IPS-18a (cell line): Measurements from ENCODE around the gene RCHY1.

Experiments
- H3K27ac ChIP-seq: one replicate; pipeline ENCODE4 v1.5.1; 2013; ENCODE audit warnings: low read length
- H3K27me3 ChIP-seq: one replicate; pipeline ENCODE4 v1.6.1; 2013; ENCODE audit warnings: mild to moderate bottlenecking, low read length; ENCODE audit not compliant: control insufficient read depth, insufficient read depth
- H3K36me3 ChIP-seq: one replicate; pipeline ENCODE4 v1.6.1; 2013; ENCODE audit warnings: low read depth, low read length; ENCODE audit not compliant: control insufficient read depth
- H3K4me1 ChIP-seq: one replicate; pipeline ENCODE4 v1.6.1; 2013; ENCODE audit warnings: low read depth, low read length; ENCODE audit not compliant: control insufficient read depth
- H3K4me3 ChIP-seq: one replicate; pipeline ENCODE4 v1.5.1; 2013; ENCODE audit warnings: low read length
- H3K9ac ChIP-seq: one replicate; pipeline ENCODE4 v1.6.1; 2013; ENCODE audit warnings: mild to moderate bottlenecking, low read length, moderate library complexity
- H3K9me3 ChIP-seq: one replicate; pipeline ENCODE4 v1.6.1; 2013; ENCODE audit warnings: low read depth, low read length; ENCODE audit not compliant: control insufficient read depth

Gene RCHY1

DNA sequence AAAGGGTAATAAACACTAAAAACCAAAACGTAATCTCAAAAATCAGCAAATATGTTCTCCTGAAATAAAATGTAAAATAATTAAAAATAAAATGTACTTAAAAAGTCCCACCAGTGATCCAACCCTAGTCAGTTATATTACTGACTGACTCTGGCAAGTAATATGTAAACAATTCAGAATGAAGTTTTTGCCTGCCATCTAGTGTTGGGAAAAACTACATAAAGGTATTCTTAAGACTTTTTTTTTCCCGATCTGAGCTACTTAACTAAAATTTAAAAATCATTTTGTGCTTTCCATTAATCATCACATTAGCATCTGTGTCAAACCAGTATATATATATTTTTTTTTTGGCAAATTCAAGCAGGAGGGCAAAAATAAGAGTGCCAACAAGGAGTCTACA is 24.0 kb downstream of the RCHY1 start:
- H3K36me3 ChIP-seq = peaks cover 19% of the 10 kb centered on the region
- H3K4me1 ChIP-seq = no peaks in the 10 kb centered on the region
- H3K4me3 ChIP-seq = no peak overlapping the region
- no peaks in the 10 kb centered on the region for H3K9me3 ChIP-seq
- no peak overlapping the region for H3K9ac ChIP-seq
- H3K27ac ChIP-seq = no peak overlapping the region
- no peaks in the 10 kb centered on the region for H3K27me3 ChIP-seq

DNA sequence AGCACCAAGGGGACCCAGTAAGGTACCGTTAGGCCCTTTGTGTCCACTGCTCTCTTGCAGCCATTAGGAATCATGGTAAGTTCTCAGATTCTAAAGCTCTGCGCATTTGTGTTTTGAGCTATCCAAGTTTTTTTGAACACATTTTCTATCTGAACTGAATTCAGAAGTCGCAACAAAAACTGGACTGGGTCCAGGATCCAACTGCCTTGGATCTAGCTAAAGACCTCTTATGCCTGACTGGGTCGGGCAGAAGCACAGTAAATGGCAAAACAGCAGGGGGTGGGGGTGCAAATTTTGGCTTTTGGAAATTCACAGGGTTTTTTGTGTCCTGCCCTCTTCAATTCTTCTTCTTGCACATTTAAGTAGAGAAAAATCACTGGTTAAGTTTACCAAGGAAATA is 30.0 kb downstream of the RCHY1 start:
- Histone ChIP-seq H3K9me3 (no peaks in the 10 kb centered on the region), H3K27me3 (no peaks in the 10 kb centered on the region), H3K4me1 (no peaks in the 10 kb centered on the region), H3K36me3 (peaks cover 27% of the 10 kb centered on the region), H3K9ac (no peak overlapping the region), H3K27ac (no peak overlapping the region), H3K4me3 (no peak overlapping the region)

DNA sequence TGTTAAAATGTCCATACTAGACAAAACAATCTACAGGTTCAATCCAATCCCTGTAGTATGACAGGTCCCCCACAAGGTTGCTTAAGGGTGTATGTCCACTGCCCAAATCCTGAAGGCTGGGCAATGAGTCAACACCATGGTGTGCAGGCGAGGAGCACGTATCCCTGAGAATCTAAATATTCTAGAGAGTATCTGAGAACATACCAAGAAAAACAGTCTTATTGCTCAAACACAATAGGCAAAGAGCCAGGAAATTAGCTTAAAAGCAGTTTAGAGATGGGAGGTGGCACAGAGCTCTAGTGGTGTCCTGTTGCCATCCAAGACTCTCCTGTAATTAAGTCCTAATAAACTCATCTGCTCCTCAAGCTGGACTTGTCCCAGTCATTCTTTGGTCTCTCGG is 37.0 kb downstream of the RCHY1 start:
- no peak overlapping the region for H3K4me3 ChIP-seq

DNA sequence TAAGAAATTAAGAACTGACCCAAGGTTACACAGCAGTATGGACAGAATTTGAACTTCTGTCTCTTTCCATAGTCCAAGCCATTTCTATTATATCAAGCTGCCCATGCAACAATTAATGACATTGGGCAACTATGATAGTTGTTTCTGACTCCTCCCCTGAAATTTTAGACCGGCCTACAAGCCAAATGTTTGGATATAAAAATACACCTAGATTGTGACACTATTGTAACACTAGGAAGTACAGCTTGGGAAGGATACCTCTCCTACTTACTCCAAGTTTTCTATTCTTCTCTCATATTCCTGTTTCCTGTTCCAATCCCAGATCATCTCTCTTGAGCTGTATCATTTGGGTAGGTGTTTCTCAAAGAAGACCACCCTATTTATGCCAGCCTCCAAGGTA is 43.5 kb downstream of the RCHY1 start:
- Histone ChIP-seq H3K4me3 (no peak overlapping the region), H3K27ac (no peak overlapping the region), H3K9ac (no peak overlapping the region), H3K4me1 (no peaks in the 10 kb centered on the region), H3K36me3 (no peaks in the 10 kb centered on the region), H3K27me3 (no peaks in the 10 kb centered on the region), H3K9me3 (no peaks in the 10 kb centered on the region)

More for the DNA sequence above, 37.0 kb downstream of the RCHY1 start:
- Histone ChIP-seq H3K27ac (no peak overlapping the region), H3K4me1 (no peaks in the 10 kb centered on the region), H3K36me3 (peaks cover 22% of the 10 kb centered on the region), H3K9ac (no peak overlapping the region), H3K9me3 (no peaks in the 10 kb centered on the region), H3K27me3 (no peaks in the 10 kb centered on the region)

DNA sequence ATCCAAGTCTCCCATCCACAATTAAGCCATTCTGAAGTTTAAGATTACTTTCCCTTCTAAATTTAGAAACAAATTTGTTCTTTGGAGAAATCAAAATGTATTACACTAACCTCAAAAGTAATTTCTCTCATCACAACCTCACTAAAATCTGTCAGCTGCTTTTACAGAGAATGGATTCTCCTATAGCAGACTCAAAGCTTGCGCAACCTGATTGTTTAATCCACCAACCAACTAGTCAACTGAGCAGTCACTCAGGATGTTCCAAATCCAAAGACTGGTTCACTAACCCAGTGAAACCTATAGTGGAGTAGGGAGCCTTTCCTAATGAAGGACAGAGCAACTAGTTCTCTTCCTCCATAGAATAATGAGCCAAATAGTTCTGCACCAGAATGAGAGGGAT is 44.3 kb downstream of the RCHY1 start:
- no peaks in the 10 kb centered on the region for H3K4me1 ChIP-seq
- no peaks in the 10 kb centered on the region for H3K27me3 ChIP-seq
- no peaks in the 10 kb centered on the region for H3K9me3 ChIP-seq

DNA sequence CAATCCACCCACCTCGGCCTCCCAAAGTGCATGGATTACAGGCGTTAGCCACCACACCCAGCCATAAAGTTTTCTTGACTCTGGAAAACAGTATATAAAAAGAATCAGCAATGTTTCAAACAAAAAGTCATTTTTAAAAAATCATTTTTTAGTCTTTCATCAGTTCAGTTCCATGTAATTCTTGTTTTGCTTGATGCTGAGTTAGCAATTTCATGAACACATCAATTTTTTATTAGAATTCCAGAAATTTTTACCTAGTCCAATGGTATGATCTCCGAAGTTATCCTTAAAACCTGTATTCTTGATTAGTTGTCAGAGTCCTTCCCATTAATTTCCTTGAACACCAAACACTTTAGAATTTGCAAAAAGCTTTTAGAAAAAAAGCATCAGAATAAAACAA is 56.8 kb downstream of the RCHY1 start:
- no peaks in the 10 kb centered on the region for H3K27me3 ChIP-seq
- no peaks in the 10 kb centered on the region for H3K9me3 ChIP-seq
- H3K27ac ChIP-seq = no peak overlapping the region
- H3K36me3 ChIP-seq = no peaks in the 10 kb centered on the region
- no peak overlapping the region for H3K9ac ChIP-seq
- H3K4me1 ChIP-seq = no peaks in the 10 kb centered on the region
- no peak overlapping the region for H3K4me3 ChIP-seq

More for the DNA sequence above, 44.3 kb downstream of the RCHY1 start:
- Histone ChIP-seq H3K36me3 (no peaks in the 10 kb centered on the region), H3K4me3 (no peak overlapping the region), H3K27ac (no peak overlapping the region), H3K9ac (no peak overlapping the region)

DNA sequence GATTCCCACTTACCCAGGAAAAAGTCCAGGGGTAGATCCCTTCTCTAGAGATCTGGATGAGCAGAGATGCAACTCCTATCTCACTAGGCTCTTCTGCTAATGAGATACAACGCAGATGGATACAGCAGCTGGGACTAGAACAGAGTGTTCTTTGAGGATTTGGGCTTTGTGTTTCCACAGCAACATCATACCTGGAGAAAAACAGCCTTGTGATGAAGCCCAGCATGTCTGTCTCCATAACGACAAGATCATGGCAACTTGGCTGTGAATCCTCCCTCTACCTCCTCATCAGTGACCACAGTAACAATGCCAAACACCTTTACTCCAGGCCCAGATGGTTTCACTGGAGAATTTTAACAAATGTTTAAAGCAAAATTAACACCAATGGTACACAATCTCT is 80.1 kb downstream of the RCHY1 start:
- Histone ChIP-seq H3K4me3 (no peak overlapping the region), H3K36me3 (no peaks in the 10 kb centered on the region), H3K27me3 (no peaks in the 10 kb centered on the region), H3K9me3 (no peaks in the 10 kb centered on the region), H3K4me1 (no peaks in the 10 kb centered on the region), H3K27ac (no peak overlapping the region), H3K9ac (no peak overlapping the region)

DNA sequence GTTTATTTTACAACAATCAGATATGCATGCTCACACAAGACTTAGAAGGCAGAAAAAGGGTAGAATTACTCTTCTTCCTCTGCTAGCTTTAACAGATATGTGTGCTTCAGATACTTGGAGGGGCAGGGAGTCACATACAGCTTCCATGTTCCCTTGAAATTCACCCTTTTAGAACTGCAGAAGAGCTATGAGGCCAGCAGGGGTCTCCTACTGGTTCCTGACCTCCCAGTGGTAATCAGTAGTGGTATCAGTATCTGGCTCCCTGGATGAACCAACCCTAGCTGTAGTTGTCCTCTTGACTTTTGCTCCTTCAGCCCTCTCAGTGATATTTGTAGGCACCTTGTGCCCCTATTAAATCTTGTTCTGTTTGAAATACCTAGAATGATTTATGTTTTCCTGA is 81.5 kb downstream of the RCHY1 start:
- Histone ChIP-seq H3K27ac (no peak overlapping the region), H3K36me3 (no peaks in the 10 kb centered on the region), H3K9ac (no peak overlapping the region), H3K9me3 (no peaks in the 10 kb centered on the region), H3K27me3 (no peaks in the 10 kb centered on the region), H3K4me3 (no peak overlapping the region), H3K4me1 (no peaks in the 10 kb centered on the region)

DNA sequence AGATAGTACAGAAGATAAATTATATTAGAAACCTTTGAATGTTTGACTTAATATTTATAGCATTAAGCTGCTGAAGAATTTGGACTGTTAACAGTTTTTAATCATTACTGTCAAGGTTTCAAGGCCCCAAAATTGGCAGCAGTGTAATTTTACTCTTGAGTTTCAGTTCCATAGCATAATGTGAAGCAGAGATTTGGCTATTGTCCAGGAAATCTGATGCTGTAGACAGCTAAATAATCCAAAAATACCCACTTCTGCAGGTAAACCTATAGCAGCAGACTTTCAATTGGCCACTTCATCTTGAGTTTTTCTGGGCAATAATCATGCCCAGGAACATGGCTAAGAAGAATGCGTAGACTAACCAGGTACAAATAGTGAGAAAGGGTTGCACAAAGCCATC is 85.0 kb downstream of the RCHY1 start:
- no peaks in the 10 kb centered on the region for H3K9me3 ChIP-seq
- no peak overlapping the region for H3K27ac ChIP-seq
- H3K4me3 ChIP-seq = no peak overlapping the region
- no peaks in the 10 kb centered on the region for H3K4me1 ChIP-seq
- no peaks in the 10 kb centered on the region for H3K36me3 ChIP-seq
- no peak overlapping the region for H3K9ac ChIP-seq
- no peaks in the 10 kb centered on the region for H3K27me3 ChIP-seq
